Mesodermal cell (in vitro differentiated cells): ENCODE results near the gene ITIH4.

Source experiments
- H3K27ac ChIP-seq: 2 replicates; pipeline ENCODE4 v1.7.0; 2013; ENCODE audit warnings: mild to moderate bottlenecking, low read depth, low read length, moderate library complexity; ENCODE audit not compliant: severe bottlenecking
- H3K36me3 ChIP-seq: 2 replicates; pipeline ENCODE4 v1.7.1; 2013; ENCODE audit warnings: mild to moderate bottlenecking, low read length, moderate library complexity; ENCODE audit not compliant: control insufficient read depth, insufficient read depth
- H3K4me1 ChIP-seq: one replicate; pipeline ENCODE4 v1.7.1; 2013; ENCODE audit warnings: mild to moderate bottlenecking, low read length; ENCODE audit not compliant: insufficient read depth, control insufficient read depth, poor library complexity, severe bottlenecking
- H3K4me3 ChIP-seq: 2 replicates; pipeline ENCODE4 v1.7.0; 2013; ENCODE audit warnings: low read length, control low read depth, mild to moderate bottlenecking; ENCODE audit not compliant: insufficient read depth, poor library complexity, severe bottlenecking; ENCODE audit errors: extremely low read depth
- H3K9me3 ChIP-seq: 2 replicates; pipeline ENCODE4 v1.7.1; 2013; ENCODE audit warnings: mild to moderate bottlenecking, low read length, moderate library complexity; ENCODE audit not compliant: control insufficient read depth
- WGBS, 2 experiments: methylation state at CpG; one replicate each; pipeline ENCODE4 v1.1.5; 2013; ENCODE audit warnings: missing lambda C conversion rate in 2 of 2; ENCODE audit not compliant: insufficient coverage in 2 of 2; 5-methylcytosine and 5-hydroxymethylcytosine counted together

The ITIH4 gene

DNA sequence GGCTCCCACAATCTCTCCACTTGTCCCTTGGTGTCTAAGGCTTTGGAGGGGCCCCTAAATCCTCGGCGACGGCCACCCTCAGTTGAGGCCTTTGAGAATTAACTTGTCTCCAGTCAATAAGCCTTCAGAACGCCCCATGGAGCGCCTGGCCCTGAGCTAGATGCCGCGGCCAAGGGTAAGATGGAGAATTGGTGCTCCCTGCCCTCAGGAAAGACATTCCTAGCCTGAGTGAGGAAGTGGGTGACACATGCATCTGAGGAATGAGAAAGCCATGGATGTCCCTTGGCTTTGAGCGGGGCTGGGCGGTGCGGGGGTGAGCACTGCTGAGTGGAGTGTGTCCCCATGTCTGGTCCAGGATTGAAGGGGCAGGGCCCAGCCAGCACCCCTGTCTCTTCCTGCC lies 13.3 kb downstream of the ITIH4 start:
- peaks cover 18% of the 10 kb centered on the region for H3K4me1 ChIP-seq
- H3K9me3 ChIP-seq, result no peaks in the 10 kb centered on the region
- H3K27ac ChIP-seq, result no peak overlapping the region
- 91 to 94% methylated on average over 3 to 10 of the region's 10 CpGs for WGBS, 2 experiments
- no peaks in the 10 kb centered on the region for H3K36me3 ChIP-seq
- no peak overlapping the region for H3K4me3 ChIP-seq

DNA sequence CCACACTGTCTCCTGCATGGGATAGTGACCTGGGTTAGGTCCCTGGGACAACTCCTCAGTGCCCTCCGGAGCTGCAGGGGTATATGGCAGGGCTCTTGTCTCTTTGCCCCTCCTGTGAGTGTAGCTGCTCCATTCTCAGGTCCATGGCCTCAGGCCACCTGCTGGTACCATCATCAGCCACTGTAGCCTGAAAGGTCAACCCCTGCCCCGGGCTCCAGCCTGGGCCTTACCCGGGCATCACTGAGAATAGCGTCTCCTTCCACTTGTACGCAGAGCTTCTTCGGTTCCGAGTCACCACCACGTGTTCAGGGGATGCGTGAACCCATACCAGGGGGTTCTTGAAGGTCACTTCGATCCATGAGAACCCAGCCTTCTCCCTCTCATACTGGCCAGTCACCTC lies 13.8 kb downstream of the ITIH4 start:
- 86 to 96% methylated on average over 9 to 10 of the region's 10 CpGs for WGBS, 2 experiments

DNA sequence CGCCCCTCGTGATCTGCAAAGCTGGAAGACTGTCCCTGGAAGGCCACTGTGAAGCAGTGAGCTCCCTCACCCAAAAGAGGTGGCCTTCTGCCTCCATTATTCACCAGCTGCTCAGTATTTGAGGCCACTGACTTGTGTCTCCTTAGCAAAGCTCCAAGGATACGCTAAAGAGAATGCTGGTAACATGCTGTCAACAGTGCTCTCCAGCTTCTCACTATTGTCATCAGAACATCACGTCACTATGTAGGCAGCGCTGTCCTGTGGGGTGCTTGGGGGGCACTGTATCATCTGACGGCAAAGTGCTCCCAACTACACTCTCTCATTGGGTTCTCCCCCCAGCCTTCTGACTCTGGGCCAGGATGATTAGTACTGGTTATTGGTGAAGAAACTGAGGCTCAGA lies 14.3 kb downstream of the ITIH4 start:
- Histone ChIP-seq H3K4me1 (peaks cover 18% of the 10 kb centered on the region), H3K27ac (no peak overlapping the region), H3K9me3 (no peaks in the 10 kb centered on the region), H3K4me3 (no peak overlapping the region), H3K36me3 (no peaks in the 10 kb centered on the region)
- WGBS, 2 experiments, result 85 to 87% methylated on average over 3 to 4 of the region's 6 CpGs

More for the DNA sequence above, 13.8 kb downstream of the ITIH4 start:
- H3K4me3 ChIP-seq, result no peak overlapping the region
- H3K9me3 ChIP-seq, result no peaks in the 10 kb centered on the region
- H3K4me1 ChIP-seq, result peaks cover 18% of the 10 kb centered on the region
- no peaks in the 10 kb centered on the region for H3K36me3 ChIP-seq
- no peak overlapping the region for H3K27ac ChIP-seq

DNA sequence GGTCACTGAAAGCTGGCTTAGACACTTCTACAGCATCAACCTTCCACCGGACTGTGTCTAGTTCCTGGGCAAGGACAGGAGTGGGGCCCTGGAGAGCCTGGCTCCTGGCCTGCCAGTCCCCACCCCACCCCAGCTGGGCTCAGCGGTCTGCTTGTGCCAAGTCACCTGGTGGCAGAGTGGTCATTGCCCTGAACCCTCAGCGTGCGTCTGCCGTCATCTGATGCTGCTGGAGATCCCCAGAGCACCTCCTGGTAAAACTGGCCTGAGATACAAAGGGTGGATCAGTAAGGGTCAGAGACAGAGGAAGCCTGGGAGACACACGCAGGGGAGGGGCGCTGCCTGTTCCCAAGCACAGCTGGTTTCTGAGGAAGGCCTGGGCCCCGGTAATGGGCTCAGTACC lies 16.7 kb downstream of the ITIH4 start:
- Histone ChIP-seq H3K27ac (no peak overlapping the region), H3K9me3 (no peaks in the 10 kb centered on the region), H3K36me3 (no peaks in the 10 kb centered on the region), H3K4me1 (peaks cover 14% of the 10 kb centered on the region), H3K4me3 (no peak overlapping the region)
- WGBS, 2 experiments, result 84 to 92% methylated on average over 5 to 8 of the region's 8 CpGs

DNA sequence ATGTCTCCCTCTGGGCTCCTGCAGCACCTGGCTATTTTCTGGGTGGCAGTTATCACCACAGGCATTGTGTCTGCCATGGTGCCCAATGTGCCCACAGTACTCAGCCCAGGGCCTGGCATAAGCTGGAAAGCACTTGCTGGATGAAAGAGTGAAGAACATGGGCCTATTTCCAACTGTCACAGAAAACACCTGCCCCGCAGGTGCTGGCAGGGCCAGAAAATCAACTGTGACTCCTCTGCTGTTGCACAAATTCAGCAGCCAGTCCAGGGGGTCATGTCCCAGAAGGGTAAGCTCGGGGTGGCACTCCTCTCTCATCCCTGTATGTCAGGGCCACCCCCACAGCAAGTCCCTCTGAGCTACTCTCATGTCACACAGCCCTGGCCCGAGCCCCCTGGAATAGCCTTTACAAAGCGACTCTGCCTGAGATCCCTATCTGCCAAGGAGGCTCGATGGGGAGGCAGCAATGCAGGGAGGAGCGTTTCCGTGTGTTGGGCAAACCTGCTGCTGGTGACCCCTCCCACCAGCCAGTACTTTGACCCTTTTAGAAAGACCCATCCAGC lies 18.9 kb downstream of the ITIH4 start:
- H3K4me3 ChIP-seq, result no peak overlapping the region
- 86 to 90% methylated on average over 7 of the region's 7 CpGs for WGBS, 2 experiments
- H3K27ac ChIP-seq, result no peak overlapping the region
- no peaks in the 10 kb centered on the region for H3K36me3 ChIP-seq
- no peaks in the 10 kb centered on the region for H3K4me1 ChIP-seq
- no peaks in the 10 kb centered on the region for H3K9me3 ChIP-seq

DNA sequence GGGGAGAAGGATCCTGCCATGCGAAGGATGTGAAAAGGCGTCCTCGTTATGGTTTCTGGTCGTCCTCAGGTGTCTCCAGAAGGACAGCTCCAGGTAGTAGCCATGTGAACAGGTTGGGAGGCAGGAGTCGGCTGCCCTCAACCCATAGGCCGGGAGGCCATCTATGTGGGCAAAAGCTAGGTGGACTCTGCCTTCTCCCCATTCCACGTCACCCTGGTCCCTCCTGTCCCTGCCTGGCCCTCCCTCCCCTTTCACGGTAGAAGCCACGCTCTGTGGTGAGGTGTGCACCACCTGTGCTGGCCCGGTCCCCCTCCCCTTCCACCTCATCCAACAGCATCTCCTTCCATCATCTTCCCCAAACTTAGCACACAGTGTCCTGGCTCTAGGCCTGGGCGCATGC lies 19.5 kb downstream of the ITIH4 start:
- Histone ChIP-seq H3K4me3 (no peak overlapping the region), H3K9me3 (no peaks in the 10 kb centered on the region), H3K4me1 (no peaks in the 10 kb centered on the region), H3K27ac (no peak overlapping the region), H3K36me3 (no peaks in the 10 kb centered on the region)
- WGBS, 2 experiments, result 93 to 95% methylated on average over 9 to 11 of the region's 11 CpGs

DNA sequence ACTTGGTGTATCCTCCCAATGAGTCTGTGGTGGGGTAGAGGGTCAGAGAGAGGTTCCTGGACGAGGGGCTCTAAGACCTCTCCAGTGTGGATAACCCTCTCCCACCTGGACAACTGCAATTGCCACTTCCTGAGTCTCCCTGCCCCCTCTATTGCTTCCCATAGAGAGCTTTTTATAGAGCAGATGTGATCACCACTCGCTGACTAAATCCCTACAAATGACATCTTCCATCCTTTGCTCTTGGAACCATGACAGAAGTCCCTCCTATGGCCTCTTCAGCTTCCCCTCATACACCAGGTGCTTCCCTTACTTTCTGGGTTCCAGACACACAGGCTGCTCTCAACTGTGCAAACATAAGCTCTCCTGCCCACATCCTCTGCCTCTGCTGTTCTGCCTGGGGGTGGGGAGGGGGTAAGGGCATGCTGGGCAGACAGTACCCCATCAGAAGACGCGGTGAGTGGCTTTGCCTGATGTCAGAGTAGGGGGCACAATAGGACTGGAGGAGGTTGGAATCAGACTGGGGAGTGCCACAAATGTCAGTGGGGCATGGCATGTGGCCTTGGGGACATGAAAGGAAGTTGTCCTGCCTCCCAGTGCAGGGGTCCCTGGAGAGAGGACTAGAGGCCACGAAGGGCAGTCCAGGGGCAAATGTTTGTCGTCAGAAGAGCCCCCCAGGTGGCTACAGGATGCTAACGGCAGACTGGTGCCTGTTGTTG lies 20.7 kb downstream of the ITIH4 start:
- H3K36me3 ChIP-seq, result no peaks in the 10 kb centered on the region
- WGBS, 2 experiments, result 89 to 94% methylated on average over 5 to 6 of the region's 7 CpGs
- no peak overlapping the region for H3K27ac ChIP-seq
- H3K9me3 ChIP-seq, result no peaks in the 10 kb centered on the region
- H3K4me1 ChIP-seq, result no peaks in the 10 kb centered on the region
- no peak overlapping the region for H3K4me3 ChIP-seq

DNA sequence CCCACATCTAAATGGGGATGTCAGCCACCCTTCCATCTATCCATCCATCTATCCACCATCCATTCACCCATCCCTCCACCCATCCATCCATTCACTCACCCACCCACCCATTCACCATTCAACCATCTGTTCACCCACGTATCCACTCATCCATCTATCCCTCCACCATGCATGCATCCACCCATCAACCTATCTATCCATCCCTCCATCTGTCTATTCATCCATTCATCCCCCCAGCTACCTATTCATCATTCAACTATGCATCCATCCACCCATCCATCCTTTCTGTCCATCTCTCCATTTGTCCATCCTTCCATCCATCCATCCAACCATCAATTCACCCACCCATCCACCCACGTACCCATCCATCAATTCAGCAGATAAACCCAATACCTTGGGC lies 21.3 kb downstream of the ITIH4 start:
- Histone ChIP-seq H3K27ac (no peak overlapping the region), H3K9me3 (no peaks in the 10 kb centered on the region), H3K4me3 (no peak overlapping the region), H3K36me3 (no peaks in the 10 kb centered on the region), H3K4me1 (no peaks in the 10 kb centered on the region)
- 75 to 88% methylated on average over 2 of the region's 2 CpGs for WGBS, 2 experiments

DNA sequence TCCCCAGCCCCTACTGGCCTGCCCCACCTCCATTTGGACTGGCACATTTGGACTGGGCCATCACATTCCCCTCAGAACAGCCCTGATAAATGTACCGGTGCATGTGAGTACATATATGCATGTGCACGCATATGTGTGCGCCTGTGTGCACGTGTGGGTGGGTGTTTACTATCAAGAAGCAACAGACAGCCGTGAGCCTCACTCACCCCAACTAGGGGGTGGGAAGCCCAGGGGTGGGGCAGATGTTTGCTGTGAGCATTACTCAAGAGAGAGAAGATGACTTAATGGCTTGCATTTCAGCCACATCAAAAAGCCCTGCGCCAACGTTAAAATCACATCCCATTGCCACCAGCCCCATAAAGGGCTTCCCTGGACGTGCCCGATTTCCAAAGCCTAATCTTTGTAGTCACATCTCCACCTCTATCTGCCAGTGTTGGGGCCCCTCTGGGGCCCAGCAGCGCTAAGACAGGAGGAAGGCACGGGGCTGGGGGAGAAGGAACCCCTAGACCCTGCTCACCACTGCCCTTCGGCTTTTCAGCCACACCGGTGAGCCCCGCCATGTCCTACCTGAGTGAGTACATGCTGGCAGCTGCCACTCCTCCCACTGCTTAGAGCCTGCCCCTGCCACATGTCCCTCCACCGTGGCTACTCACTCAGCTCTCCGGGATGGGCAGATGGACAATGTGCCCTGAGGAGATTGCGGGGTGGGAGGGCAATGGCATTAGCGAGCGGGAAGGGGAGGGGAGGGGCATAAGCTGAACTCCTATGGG lies 25.0 kb downstream of the ITIH4 start:
- 90 to 96% methylated on average over 5 to 9 of the region's 19 CpGs for WGBS, 2 experiments
- no peaks in the 10 kb centered on the region for H3K36me3 ChIP-seq
- no peaks in the 10 kb centered on the region for H3K9me3 ChIP-seq
- H3K27ac ChIP-seq, result no peak overlapping the region
- H3K4me3 ChIP-seq, result no peak overlapping the region
- H3K4me1 ChIP-seq, result no peaks in the 10 kb centered on the region

DNA sequence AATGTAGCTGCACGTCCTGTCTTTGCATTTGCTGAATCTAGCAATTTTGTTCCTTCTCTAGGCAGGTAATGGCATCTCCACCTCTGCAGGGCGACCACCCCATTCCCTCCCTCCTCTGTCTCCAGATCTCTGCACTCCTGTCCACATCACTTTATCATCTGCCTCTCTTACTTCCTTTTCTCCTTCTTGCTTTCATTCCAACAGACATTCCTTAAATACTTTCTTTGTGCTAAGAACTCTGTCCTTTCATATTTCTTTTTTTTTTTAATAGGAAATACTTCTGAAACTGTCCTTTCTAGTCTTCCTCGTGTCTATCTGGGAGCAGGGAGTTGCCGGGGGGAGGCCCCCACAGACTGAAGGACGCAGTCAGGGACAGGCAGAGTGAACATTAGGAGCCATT lies 28.6 kb downstream of the ITIH4 start:
- no peaks in the 10 kb centered on the region for H3K9me3 ChIP-seq
- no peaks in the 10 kb centered on the region for H3K36me3 ChIP-seq
- no peaks in the 10 kb centered on the region for H3K4me1 ChIP-seq
- no peak overlapping the region for H3K4me3 ChIP-seq
- H3K27ac ChIP-seq, result no peak overlapping the region
- 86 to 88% methylated on average over 5 of the region's 5 CpGs for WGBS, 2 experiments

DNA sequence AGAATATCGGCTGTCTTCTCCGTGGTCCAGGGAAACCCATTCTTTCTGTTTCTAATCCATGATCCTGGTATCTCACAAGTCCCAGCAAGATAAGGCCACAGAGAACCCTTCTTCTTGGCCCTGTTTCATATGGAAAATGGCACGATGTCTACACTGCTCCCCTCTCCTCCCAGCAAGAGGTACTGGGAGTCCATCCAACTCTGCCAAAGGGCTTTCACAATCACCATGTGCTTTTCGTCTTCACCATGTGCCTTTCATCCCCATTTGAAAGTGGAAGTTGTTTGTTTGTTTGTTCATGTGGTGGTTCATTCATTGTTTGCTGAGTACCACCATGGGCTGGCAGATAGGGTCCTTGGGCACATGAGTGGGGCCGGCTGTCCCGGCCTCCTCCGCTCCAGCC lies 30.4 kb downstream of the ITIH4 start:
- WGBS, 2 experiments, result 87 to 91% methylated on average over 4 to 6 of the region's 7 CpGs
- no peak overlapping the region for H3K4me3 ChIP-seq
- H3K36me3 ChIP-seq, result no peaks in the 10 kb centered on the region
- no peak overlapping the region for H3K27ac ChIP-seq
- no peaks in the 10 kb centered on the region for H3K4me1 ChIP-seq
- no peaks in the 10 kb centered on the region for H3K9me3 ChIP-seq
